LNCaP clone FGC (cell line): ENCODE results near the gene CD74.

Experiments
- DNase-seq: peaks from one replicate; pipeline ENCODE4 v3.0.0-alpha.2; 2011; ENCODE audit warnings: low read depth
- H3K4me3 ChIP-seq: 2 replicates; pipeline ENCODE4 v1.5.1; 2011; ENCODE audit warnings: mild to moderate bottlenecking, low read depth, low read length, control low read depth
- CTCF ChIP-seq: IDR thresholded peaks from 2 replicates; pipeline ENCODE4 v1.5.1; 2012; ENCODE audit warnings: mild to moderate bottlenecking; ENCODE audit not compliant: control insufficient read depth, insufficient read depth; ENCODE audit errors: extremely low read depth

The CD74 gene

GRCh38 chr5:150404121-150404520 is 8.6 kb downstream of the CD74 start:
- no peak for DNase-seq
- no peak for TF ChIP-seq CTCF
- H3K4me3 ChIP-seq, result no peak overlapping the region

- no peak for TF ChIP-seq CTCF
- DNase-seq, result no peak
- no peak overlapping the region for H3K4me3 ChIP-seq
Observed at GRCh38 chr5:150402901-150403342, 9.8 kb downstream of the CD74 start.

GRCh38 chr5:150402229-150402773 is 10.4 kb downstream of the CD74 start:
- no peak for DNase-seq
- no peak for TF ChIP-seq CTCF
- H3K4me3 ChIP-seq, result no peak overlapping the region

GRCh38 chr5:150401376-150402228 is 11.1 kb downstream of the CD74 start:
- DNase-seq, result no peak
- no peak overlapping the region for H3K4me3 ChIP-seq
- no peak for TF ChIP-seq CTCF

- no peak for TF ChIP-seq CTCF
- DNase-seq, result no peak
- no peak overlapping the region for H3K4me3 ChIP-seq
Observed at GRCh38 chr5:150401076-150401375, 11.7 kb downstream of the CD74 start.

- no peak for TF ChIP-seq CTCF
- H3K4me3 ChIP-seq, result no peak overlapping the region
- no peak for DNase-seq
Observed at GRCh38 chr5:150400316-150401075, 12.2 kb downstream of the CD74 start.
